HS-5 (cell line): ENCODE results near the gene ADAM12.

Source experiments
- DNase-seq: peaks from one replicate; pipeline ENCODE4 v3.0.0-alpha.2; 2012; ENCODE audit warnings: low read depth

Gene ADAM12

GRCh38 chr10:126146771-126147170 is 241.5 kb downstream of the ADAM12 start:
- no peak for DNase-seq

GRCh38 chr10:126143117-126143516 is 245.2 kb downstream of the ADAM12 start:
- no peak for DNase-seq

GRCh38 chr10:126140746-126141273 is 247.5 kb downstream of the ADAM12 start:
- no peak for DNase-seq

- no peak for DNase-seq
Observed at GRCh38 chr10:126137562-126138221, 250.6 kb downstream of the ADAM12 start.

GRCh38 chr10:126135941-126136595 is 252.2 kb downstream of the ADAM12 start:
- DNase-seq = no peak

GRCh38 chr10:126135177-126135576 is 253.1 kb downstream of the ADAM12 start:
- DNase-seq = no peak

GRCh38 chr10:126133906-126134656 is 254.2 kb downstream of the ADAM12 start:
- DNase-seq = peak; percentile 13

- no peak for DNase-seq
Observed at GRCh38 chr10:126133082-126133620, 255.1 kb downstream of the ADAM12 start.

GRCh38 chr10:126131341-126131740 is 256.9 kb downstream of the ADAM12 start:
- DNase-seq = no peak

GRCh38 chr10:126130271-126130710 is 258.0 kb downstream of the ADAM12 start:
- no peak for DNase-seq

GRCh38 chr10:126129026-126129425 is 259.3 kb downstream of the ADAM12 start:
- DNase-seq = no peak

- DNase-seq = no peak
Observed at GRCh38 chr10:126128581-126128980, 259.7 kb downstream of the ADAM12 start.

GRCh38 chr10:126127481-126128029 is 260.7 kb downstream of the ADAM12 start:
- DNase-seq = no peak

GRCh38 chr10:126126866-126127265 is 261.4 kb downstream of the ADAM12 start:
- DNase-seq = no peak

- DNase-seq = no peak
Observed at GRCh38 chr10:126126023-126126422, 262.3 kb downstream of the ADAM12 start.

GRCh38 chr10:126124668-126125349 is 263.5 kb downstream of the ADAM12 start:
- no peak for DNase-seq

- no peak for DNase-seq
Observed at GRCh38 chr10:126124046-126124445, 264.2 kb downstream of the ADAM12 start.

GRCh38 chr10:126123466-126123865 is 264.8 kb downstream of the ADAM12 start:
- no peak for DNase-seq

- DNase-seq = no peak
Observed at GRCh38 chr10:126122881-126123280, 265.4 kb downstream of the ADAM12 start.

GRCh38 chr10:126119599-126119998 is 268.7 kb downstream of the ADAM12 start:
- no peak for DNase-seq

- no peak for DNase-seq
Observed at GRCh38 chr10:126118476-126118875, 269.8 kb downstream of the ADAM12 start.

GRCh38 chr10:126117196-126117595 is 271.1 kb downstream of the ADAM12 start:
- no peak for DNase-seq
